WTC11 (cell line): Measurements from ENCODE around the gene NAV2. TPM values are rescaled to one million over a fixed set of nuclear protein-coding genes. Genes with fewer than 3 reads are reported as not detected.
A peak's percentile ranks its signal among the peaks of the same experiment; 100 is the strongest.

Source experiments
- ATAC-seq: fragments of 200-7000 bp; cut with Tn5 transposase; 2 replicates; pipeline ENCODE4 v1.10.0; 2021; ENCODE audit warnings: mild to moderate bottlenecking, moderate library complexity
- CTCF ChIA-PET: fragments of 300-600 bp; sonication (Branson Sonifier 250); formaldehyde crosslinking; loops from one replicate; lab custom pipeline; 2021; ENCODE audit warnings: antibody characterized with exemption; lab: Charles Lee
- POLR2A ChIA-PET: fragments of 350-600 bp; sonication (Branson Sonifier 250); formaldehyde crosslinking; loops from one replicate; lab custom pipeline; 2021; ENCODE audit warnings: antibody characterized with exemption; lab: Charles Lee
- DNase-seq: peaks from one replicate; pipeline ENCODE4 v3.0.0; 2021; ENCODE audit warnings: low spot score
- H3K27ac Mint-ChIP-seq: 2 replicates; pipeline ENCODE4 v1.8.0; 2021; ENCODE audit warnings: mixed read lengths
- H3K27me3 Mint-ChIP-seq: 2 replicates; pipeline ENCODE4 v1.8.0; 2021; ENCODE audit warnings: low read depth, mild to moderate bottlenecking, moderate library complexity, mixed read lengths
- H3K36me3 Mint-ChIP-seq: 2 replicates; pipeline ENCODE4 v1.8.0; 2021; ENCODE audit warnings: mixed read lengths
- H3K4me1 Mint-ChIP-seq: 2 replicates; pipeline ENCODE4 v1.8.0; 2022; ENCODE audit warnings: mixed read lengths
- H3K4me3 Mint-ChIP-seq: 2 replicates; pipeline ENCODE4 v1.8.0; 2021; ENCODE audit warnings: mild to moderate bottlenecking, moderate library complexity, mixed read lengths
- H3K9me3 Mint-ChIP-seq: 2 replicates; pipeline ENCODE4 v1.8.0; 2021; ENCODE audit warnings: mixed read lengths
- GRHL2 ChIP-seq: fragments of 250-450 bp; sonication (Bioruptor Pico); IDR thresholded peaks from 2 replicates; pipeline ENCODE4 v1.8.0; 2022; ENCODE audit warnings: mild to moderate bottlenecking, moderate library complexity; ENCODE audit not compliant: insufficient replicate concordance, severe bottlenecking
- GTF2I ChIP-seq: fragments of 250-450 bp; sonication (Bioruptor Pico); conservative IDR thresholded peaks from 2 replicates; pipeline ENCODE4 v1.4.0; 2021; ENCODE audit warnings: mild to moderate bottlenecking
- IRF2 ChIP-seq: sonication (generic); formaldehyde crosslinking; IDR thresholded peaks from 2 replicates; pipeline ENCODE4 v1.8.0; 2022; ENCODE audit warnings: low read depth, missing genetic modification reagents, borderline replicate concordance
- MYBL2 ChIP-seq: sonication (generic); formaldehyde crosslinking; IDR thresholded peaks from 2 replicates; pipeline ENCODE4 v1.8.1; 2023; ENCODE audit warnings: mild to moderate bottlenecking, moderate library complexity, missing genetic modification reagents
- NR3C1 ChIP-seq: sonication (generic); formaldehyde crosslinking; conservative IDR thresholded peaks from 2 replicates; pipeline ENCODE4 v1.8.1; 2023; ENCODE audit warnings: low read depth, mild to moderate bottlenecking, missing genetic modification reagents
- SOX15 ChIP-seq: fragments of 250-450 bp; sonication (Bioruptor Pico); IDR thresholded peaks from 2 replicates; pipeline ENCODE4 v1.9.0; 2021; ENCODE audit warnings: mild to moderate bottlenecking
- TP53 ChIP-seq: sonication (generic); formaldehyde crosslinking; IDR thresholded peaks from 2 replicates; pipeline ENCODE4 v1.8.1; 2023; ENCODE audit warnings: mild to moderate bottlenecking, missing genetic modification reagents
- USF2 ChIP-seq: sonication (generic); formaldehyde crosslinking; IDR thresholded peaks from 2 replicates; pipeline ENCODE4 v1.8.1; 2023; ENCODE audit warnings: mild to moderate bottlenecking, missing genetic modification reagents, moderate library complexity
- ZNF219 ChIP-seq: sonication (generic); formaldehyde crosslinking; IDR thresholded peaks from 2 replicates; pipeline ENCODE4 v1.8.0; 2023; ENCODE audit warnings: missing genetic modification reagents, mild to moderate bottlenecking, borderline replicate concordance
- ZNF232 ChIP-seq: sonication (generic); formaldehyde crosslinking; IDR thresholded peaks from 2 replicates; pipeline ENCODE4 v1.8.0; 2022; ENCODE audit warnings: mild to moderate bottlenecking, missing genetic modification reagents
- ZNF263 ChIP-seq: sonication (generic); formaldehyde crosslinking; IDR thresholded peaks from 2 replicates; pipeline ENCODE4 v1.8.1; 2022; ENCODE audit warnings: low read depth, mild to moderate bottlenecking, moderate library complexity, missing genetic modification reagents
- ZNF281 ChIP-seq: sonication (generic); formaldehyde crosslinking; IDR thresholded peaks from 2 replicates; pipeline ENCODE4 v1.8.0; 2023; ENCODE audit warnings: mild to moderate bottlenecking, missing genetic modification reagents
- ZNF317 ChIP-seq: sonication (generic); formaldehyde crosslinking; IDR thresholded peaks from 2 replicates; pipeline ENCODE4 v1.8.1; 2023; ENCODE audit warnings: low read depth, mild to moderate bottlenecking, moderate library complexity, missing genetic modification reagents, borderline replicate concordance
- ZNF671 ChIP-seq: fragments of 250-450 bp; sonication (Bioruptor Pico); IDR thresholded peaks from 2 replicates; pipeline ENCODE4 v1.8.0; 2021; ENCODE audit warnings: mild to moderate bottlenecking
- total RNA-seq: library from RNA; stranded (reverse); gene quantifications from 3 replicates; pipeline ENCODE4 v1.2.3, GENCODE V29; 2021
- TF ChIP-seq, protein P1 (sequence below): sonication (generic); formaldehyde crosslinking; IDR thresholded peaks from 2 replicates; pipeline ENCODE4 v1.8.1; 2023; ENCODE audit warnings: mild to moderate bottlenecking, moderate library complexity, missing genetic modification reagents
- TF ChIP-seq, protein P2 (sequence below): fragments of 200-600 bp; IDR thresholded peaks from 2 replicates; pipeline ENCODE4 v1.8.0; 2022; ENCODE audit warnings: antibody characterized with exemption
- TF ChIP-seq, protein P3 (sequence below): fragments of 250-450 bp; sonication (Bioruptor Pico); IDR thresholded peaks from 2 replicates; pipeline ENCODE4 v2.1.2; 2022; ENCODE audit warnings: mild to moderate bottlenecking, moderate library complexity
- TF ChIP-seq, protein P4 (sequence below): sonication (generic); formaldehyde crosslinking; IDR thresholded peaks from 2 replicates; pipeline ENCODE4 v1.8.0; 2022; ENCODE audit warnings: mild to moderate bottlenecking, missing genetic modification reagents

Gene NAV2
- total RNA-seq, 1 experiment from 2014 or later: 42.8 TPM

- ATAC-seq (no peak), DNase-seq (no peak)
- no peak for TF ChIP-seq GRHL2 (CRISPR knock-in tag)
- TF ChIP-seq ZNF317 (CRISPR knock-in tag): no peak
- TF ChIP-seq GTF2I (CRISPR knock-in tag): no peak
- no peak for TF ChIP-seq ZNF219 (CRISPR knock-in tag)
- TF ChIP-seq, protein P1, sequence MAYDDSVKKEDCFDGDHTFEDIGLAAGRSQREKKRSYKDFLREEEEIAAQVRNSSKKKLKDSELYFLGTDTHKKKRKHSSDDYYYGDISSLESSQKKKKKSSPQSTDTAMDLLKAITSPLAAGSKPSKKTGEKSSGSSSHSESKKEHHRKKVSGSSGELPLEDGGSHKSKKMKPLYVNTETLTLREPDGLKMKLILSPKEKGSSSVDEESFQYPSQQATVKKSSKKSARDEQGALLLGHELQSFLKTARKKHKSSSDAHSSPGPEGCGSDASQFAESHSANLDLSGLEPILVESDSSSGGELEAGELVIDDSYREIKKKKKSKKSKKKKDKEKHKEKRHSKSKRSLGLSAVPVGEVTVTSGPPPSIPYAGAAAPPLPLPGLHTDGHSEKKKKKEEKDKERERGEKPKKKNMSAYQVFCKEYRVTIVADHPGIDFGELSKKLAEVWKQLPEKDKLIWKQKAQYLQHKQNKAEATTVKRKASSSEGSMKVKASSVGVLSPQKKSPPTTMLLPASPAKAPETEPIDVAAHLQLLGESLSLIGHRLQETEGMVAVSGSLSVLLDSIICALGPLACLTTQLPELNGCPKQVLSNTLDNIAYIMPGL: no peak
- Mint-ChIP-seq H3K27ac (peak overlapping the region; percentile 69), H3K27me3 (no peaks in the 10 kb centered on the region), H3K4me1 (peaks cover 8% of the 10 kb centered on the region), H3K9me3 (no peaks in the 10 kb centered on the region), H3K36me3 (peaks cover 66% of the 10 kb centered on the region), H3K4me3 (no peak overlapping the region)
- ChIA-PET POLR2A (no interaction called here), CTCF (interaction anchor here (2.1 kb wide), 1 partner anchor 65 kb away, joined by 5 read pairs; no protein-coding TSS in a partner anchor)
These were observed 378.2 kb downstream of the NAV2 start for GRCh38 chr11:20090654-20091374.

DNA sequence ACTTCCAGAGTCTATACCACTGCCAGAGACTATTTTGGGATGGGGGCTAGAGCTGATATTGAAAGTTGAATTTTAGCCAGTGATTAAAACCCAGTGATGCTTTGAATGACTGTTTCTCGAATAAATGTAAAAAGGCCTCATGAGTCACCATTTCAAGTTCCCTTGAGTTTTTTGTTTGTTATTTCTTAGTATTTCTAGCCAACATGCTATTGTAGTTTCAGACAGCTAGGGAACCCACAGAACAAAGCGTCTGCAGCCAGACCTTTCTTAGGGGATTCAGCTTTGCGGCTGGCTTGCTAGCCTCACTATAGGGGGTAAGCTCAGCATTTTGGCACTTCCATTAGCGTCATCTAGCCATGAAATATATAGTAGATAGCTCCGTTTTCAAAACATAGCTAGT is 381.1 kb downstream of the NAV2 start:
- TF ChIP-seq, protein P2, sequence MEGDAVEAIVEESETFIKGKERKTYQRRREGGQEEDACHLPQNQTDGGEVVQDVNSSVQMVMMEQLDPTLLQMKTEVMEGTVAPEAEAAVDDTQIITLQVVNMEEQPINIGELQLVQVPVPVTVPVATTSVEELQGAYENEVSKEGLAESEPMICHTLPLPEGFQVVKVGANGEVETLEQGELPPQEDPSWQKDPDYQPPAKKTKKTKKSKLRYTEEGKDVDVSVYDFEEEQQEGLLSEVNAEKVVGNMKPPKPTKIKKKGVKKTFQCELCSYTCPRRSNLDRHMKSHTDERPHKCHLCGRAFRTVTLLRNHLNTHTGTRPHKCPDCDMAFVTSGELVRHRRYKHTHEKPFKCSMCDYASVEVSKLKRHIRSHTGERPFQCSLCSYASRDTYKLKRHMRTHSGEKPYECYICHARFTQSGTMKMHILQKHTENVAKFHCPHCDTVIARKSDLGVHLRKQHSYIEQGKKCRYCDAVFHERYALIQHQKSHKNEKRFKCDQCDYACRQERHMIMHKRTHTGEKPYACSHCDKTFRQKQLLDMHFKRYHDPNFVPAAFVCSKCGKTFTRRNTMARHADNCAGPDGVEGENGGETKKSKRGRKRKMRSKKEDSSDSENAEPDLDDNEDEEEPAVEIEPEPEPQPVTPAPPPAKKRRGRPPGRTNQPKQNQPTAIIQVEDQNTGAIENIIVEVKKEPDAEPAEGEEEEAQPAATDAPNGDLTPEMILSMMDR: no peak
- no peak for TF ChIP-seq GTF2I (CRISPR knock-in tag)
- no peak for TF ChIP-seq IRF2 (CRISPR knock-in tag)
- TF ChIP-seq, protein P3, sequence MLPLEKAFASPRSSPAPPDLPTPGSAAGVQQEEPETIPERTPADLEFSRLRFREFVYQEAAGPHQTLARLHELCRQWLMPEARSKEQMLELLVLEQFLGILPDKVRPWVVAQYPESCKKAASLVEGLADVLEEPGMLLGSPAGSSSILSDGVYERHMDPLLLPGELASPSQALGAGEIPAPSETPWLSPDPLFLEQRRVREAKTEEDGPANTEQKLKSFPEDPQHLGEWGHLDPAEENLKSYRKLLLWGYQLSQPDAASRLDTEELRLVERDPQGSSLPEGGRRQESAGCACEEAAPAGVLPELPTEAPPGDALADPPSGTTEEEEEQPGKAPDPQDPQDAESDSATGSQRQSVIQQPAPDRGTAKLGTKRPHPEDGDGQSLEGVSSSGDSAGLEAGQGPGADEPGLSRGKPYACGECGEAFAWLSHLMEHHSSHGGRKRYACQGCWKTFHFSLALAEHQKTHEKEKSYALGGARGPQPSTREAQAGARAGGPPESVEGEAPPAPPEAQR (CRISPR knock-in tag): no peak
- no peak for TF ChIP-seq NR3C1 (CRISPR knock-in tag)
- no peak for TF ChIP-seq USF2 (CRISPR knock-in tag)
- TF ChIP-seq MYBL2 (CRISPR knock-in tag): no peak
- no peak for TF ChIP-seq ZNF232 (CRISPR knock-in tag)
- no peak for TF ChIP-seq ZNF281 (CRISPR knock-in tag)
- TF ChIP-seq GRHL2 (CRISPR knock-in tag): no peak
- TF ChIP-seq ZNF263 (CRISPR knock-in tag): no peak
- TF ChIP-seq TP53: no peak
- no peak for TF ChIP-seq SOX15 (CRISPR knock-in tag)
- no peak for TF ChIP-seq ZNF671 (CRISPR knock-in tag)
- TF ChIP-seq, protein P4, sequence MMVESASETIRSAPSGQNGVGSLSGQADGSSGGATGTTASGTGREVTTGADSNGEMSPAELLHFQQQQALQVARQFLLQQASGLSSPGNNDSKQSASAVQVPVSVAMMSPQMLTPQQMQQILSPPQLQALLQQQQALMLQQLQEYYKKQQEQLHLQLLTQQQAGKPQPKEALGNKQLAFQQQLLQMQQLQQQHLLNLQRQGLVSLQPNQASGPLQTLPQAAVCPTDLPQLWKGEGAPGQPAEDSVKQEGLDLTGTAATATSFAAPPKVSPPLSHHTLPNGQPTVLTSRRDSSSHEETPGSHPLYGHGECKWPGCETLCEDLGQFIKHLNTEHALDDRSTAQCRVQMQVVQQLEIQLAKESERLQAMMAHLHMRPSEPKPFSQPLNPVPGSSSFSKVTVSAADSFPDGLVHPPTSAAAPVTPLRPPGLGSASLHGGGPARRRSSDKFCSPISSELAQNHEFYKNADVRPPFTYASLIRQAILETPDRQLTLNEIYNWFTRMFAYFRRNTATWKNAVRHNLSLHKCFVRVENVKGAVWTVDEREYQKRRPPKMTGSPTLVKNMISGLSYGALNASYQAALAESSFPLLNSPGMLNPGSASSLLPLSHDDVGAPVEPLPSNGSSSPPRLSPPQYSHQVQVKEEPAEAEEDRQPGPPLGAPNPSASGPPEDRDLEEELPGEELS (CRISPR knock-in tag): no peak
- Mint-ChIP-seq H3K9me3 (no peaks in the 10 kb centered on the region), H3K27me3 (no peaks in the 10 kb centered on the region), H3K27ac (no peak overlapping the region), H3K36me3 (peaks cover 69% of the 10 kb centered on the region), H3K4me3 (no peak overlapping the region), H3K4me1 (peaks cover 8% of the 10 kb centered on the region)
- ATAC-seq (no peak), DNase-seq (no peak)
- ChIA-PET POLR2A (interaction anchor here (0.8 kb wide), 1 partner anchor 102 kb away, joined by 4 read pairs; no protein-coding TSS in a partner anchor), CTCF (interaction anchor here (0.6 to 1.5 kb wide), 5 partner anchors 39 to 142 kb away, joined by 3 to 6 read pairs (median 5); no protein-coding TSS in a partner anchor)
